BJ (cell line): ENCODE measurements around the gene SCNM1. TPM values are rescaled to one million over a fixed set of nuclear protein-coding genes. Genes with fewer than 3 reads are reported as not detected.
A peak's percentile ranks its signal among the peaks of the same experiment; 100 is the strongest.

Experiments used
- CTCF ChIA-PET: fragments of 350-600 bp; formaldehyde crosslinking; extraction: SDS; loops from one replicate; lab custom pipeline; 2021; ENCODE audit warnings: antibody characterized with exemption, inconsistent platforms; lab: Yijun Ruan, JAX
- POLR2A ChIA-PET: fragments of 300-600 bp; sonication (Branson Sonifier 250); formaldehyde crosslinking; extraction: SDS; loops from one replicate; lab custom pipeline; 2021; ENCODE audit warnings: antibody characterized with exemption; lab: Charles Lee
- DNase-seq: peaks from one replicate; pipeline ENCODE4 v3.0.0-alpha.2; 2011; ENCODE audit warnings: low read depth
- H3K27me3 ChIP-seq: 2 replicates; pipeline ENCODE4 v1.6.0; 2011; ENCODE audit warnings: low read length; ENCODE audit not compliant: control insufficient read depth, insufficient read depth
- H3K36me3 ChIP-seq: 2 replicates; pipeline ENCODE4 v1.5.1; 2011; ENCODE audit warnings: low read length; ENCODE audit not compliant: control insufficient read depth, insufficient read depth
- H3K4me3 ChIP-seq: 2 replicates; pipeline ENCODE4 v1.5.1; 2011; ENCODE audit warnings: low read depth, mild to moderate bottlenecking, control low read depth, low read length
- polyA plus RNA-seq: library from polyadenylated mRNA; depleted of rRNA; stranded (reverse); fragments of >200 nt; gene quantifications from 2 replicates; pipeline ENCODE4 v1.2.3, GENCODE V29; 2011
- TF ChIP-seq, protein P1 (sequence below): IDR thresholded peaks from 2 replicates; pipeline ENCODE4 v1.5.1; 2011; ENCODE audit warnings: low read depth, mild to moderate bottlenecking, control low read depth, inconsistent platforms, low read length, moderate library complexity; ENCODE audit not compliant: insufficient read depth

SCNM1 gene
- polyA plus RNA-seq, 1 experiment: 29.7 TPM

- H3K4me3 ChIP-seq: peak overlapping the region; percentile 27
- H3K27me3 ChIP-seq: no peaks in the 10 kb centered on the region
- POLR2A ChIA-PET: no interaction called here
- H3K36me3 ChIP-seq: no peaks in the 10 kb centered on the region
- DNase-seq: no peak
- TF ChIP-seq, protein P1, sequence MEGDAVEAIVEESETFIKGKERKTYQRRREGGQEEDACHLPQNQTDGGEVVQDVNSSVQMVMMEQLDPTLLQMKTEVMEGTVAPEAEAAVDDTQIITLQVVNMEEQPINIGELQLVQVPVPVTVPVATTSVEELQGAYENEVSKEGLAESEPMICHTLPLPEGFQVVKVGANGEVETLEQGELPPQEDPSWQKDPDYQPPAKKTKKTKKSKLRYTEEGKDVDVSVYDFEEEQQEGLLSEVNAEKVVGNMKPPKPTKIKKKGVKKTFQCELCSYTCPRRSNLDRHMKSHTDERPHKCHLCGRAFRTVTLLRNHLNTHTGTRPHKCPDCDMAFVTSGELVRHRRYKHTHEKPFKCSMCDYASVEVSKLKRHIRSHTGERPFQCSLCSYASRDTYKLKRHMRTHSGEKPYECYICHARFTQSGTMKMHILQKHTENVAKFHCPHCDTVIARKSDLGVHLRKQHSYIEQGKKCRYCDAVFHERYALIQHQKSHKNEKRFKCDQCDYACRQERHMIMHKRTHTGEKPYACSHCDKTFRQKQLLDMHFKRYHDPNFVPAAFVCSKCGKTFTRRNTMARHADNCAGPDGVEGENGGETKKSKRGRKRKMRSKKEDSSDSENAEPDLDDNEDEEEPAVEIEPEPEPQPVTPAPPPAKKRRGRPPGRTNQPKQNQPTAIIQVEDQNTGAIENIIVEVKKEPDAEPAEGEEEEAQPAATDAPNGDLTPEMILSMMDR: no peak
- CTCF ChIA-PET: interaction anchor here (1.2 to 1.3 kb wide), 3 partner anchors 11 to 32 kb away, joined by 4 read pairs; no protein-coding TSS in a partner anchor
Observed at GRCh38 chr1:151131701-151132334, 34.1 kb upstream of the SCNM1 start.

GRCh38 chr1:151132335-151133017 lies 33.5 kb upstream of the SCNM1 start:
- Histone ChIP-seq H3K27me3 (no peaks in the 10 kb centered on the region), H3K36me3 (no peaks in the 10 kb centered on the region), H3K4me3 (no peak overlapping the region)
- DNase-seq: no peak
- POLR2A ChIA-PET: no interaction called here
- CTCF ChIA-PET: interaction anchor here (0.6 to 1.2 kb wide), 2 partner anchors 11 to 285 kb away, joined by 4 read pairs; no protein-coding TSS in a partner anchor
- TF ChIP-seq, protein P1: no peak

DNA sequence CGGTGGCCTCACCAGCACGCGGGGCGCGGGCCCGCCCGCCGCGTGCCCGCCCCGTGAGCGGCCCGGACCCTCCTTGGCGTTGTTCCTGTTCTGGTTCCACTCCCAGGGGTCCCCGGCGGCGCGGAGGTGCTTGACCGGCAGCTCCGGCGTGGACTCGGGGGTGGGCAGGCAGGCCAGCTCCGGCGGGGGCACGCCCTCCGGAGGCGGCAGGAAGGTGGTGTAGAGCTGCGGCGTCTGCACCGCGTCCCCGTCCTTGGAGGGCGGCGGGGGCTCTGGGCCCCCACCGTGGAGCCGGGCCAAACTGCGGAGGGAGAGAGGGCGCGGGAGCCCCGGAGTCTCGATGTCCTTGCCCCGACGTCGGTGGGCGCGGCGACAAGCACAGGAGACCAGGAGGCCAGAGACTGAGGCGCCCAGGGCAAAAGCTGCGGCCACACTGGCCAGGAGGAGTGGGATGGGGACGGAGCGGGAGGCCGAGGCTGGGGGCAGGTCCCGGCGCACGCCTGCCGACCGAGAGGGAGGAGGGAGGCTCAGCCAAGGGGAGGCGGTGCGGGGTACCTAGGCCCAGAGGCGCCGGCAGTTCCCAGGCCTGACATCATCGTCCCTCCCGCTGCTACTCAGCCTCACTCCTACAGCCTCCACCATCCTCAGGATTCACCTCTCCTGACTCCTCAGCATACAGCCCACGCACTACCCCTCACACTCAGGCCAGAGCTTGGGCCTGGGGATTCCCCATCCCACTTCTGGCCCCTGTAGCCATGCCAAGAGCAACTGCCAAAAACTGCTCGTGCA lies 32.7 kb upstream of the SCNM1 start:
- POLR2A ChIA-PET: no interaction called here
- DNase-seq: no peak
- CTCF ChIA-PET: interaction anchor here (0.6 to 1.5 kb wide), 2 partner anchors 22 to 286 kb away, joined by 3 to 4 read pairs; no protein-coding TSS in a partner anchor
- TF ChIP-seq, protein P1: no peak
- Histone ChIP-seq H3K36me3 (no peaks in the 10 kb centered on the region), H3K4me3 (no peak overlapping the region), H3K27me3 (no peaks in the 10 kb centered on the region)

DNA sequence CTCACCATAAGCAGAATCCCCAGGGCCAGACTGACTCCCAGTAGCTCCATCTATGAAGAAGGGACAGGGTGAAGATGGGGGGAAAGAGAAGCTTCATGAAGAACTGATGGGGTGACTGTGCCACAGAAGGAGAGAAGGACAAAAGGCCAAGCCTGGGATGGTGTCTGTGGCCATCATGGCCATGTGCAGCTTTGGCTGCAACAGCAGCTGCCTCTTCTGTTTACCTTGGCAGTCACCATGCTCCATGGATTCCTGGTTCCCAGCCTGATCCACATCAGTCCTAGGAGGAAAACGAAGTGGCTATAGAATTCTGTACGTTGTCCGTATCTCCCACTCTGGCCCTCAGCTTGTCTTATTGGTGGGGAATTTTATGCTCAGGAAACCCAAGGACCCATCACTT lies 31.5 kb upstream of the SCNM1 start:
- ChIA-PET POLR2A (no interaction called here), CTCF (interaction anchor here (1.3 to 1.5 kb wide), 2 partner anchors 21 to 35 kb away, joined by 3 read pairs; no protein-coding TSS in a partner anchor)
- TF ChIP-seq, protein P1: no peak
- no peaks in the 10 kb centered on the region for H3K36me3 ChIP-seq
- no peaks in the 10 kb centered on the region for H3K27me3 ChIP-seq
- DNase-seq: no peak
- H3K4me3 ChIP-seq: no peak overlapping the region
